ENCODE results near the gene MAP4K1. TPM values are rescaled to one million over a fixed set of nuclear protein-coding genes. Genes with fewer than 3 reads are reported as not detected.

Gene MAP4K1
- total RNA-seq, 1 donor from 2014 or later = 2.1 TPM

GRCh38 chr19:38650911-38651584 lies 33.3 kb upstream of the MAP4K1 start:
- Mint-ChIP-seq H3K27ac (ENCODE audit: unreplicated experiment) (peak overlapping the region; percentile 99), H3K27me3 (ENCODE audit: unreplicated experiment) (no peaks in the 10 kb centered on the region), H3K4me1 (ENCODE audit: unreplicated experiment) (peaks cover 78% of the 10 kb centered on the region), H3K4me3 (ENCODE audit: unreplicated experiment) (peak overlapping the region; percentile 98), H3K9me3 (ENCODE audit: unreplicated experiment) (no peaks in the 10 kb centered on the region), H3K36me3 (ENCODE audit: unreplicated experiment) (peaks cover 4% of the 10 kb centered on the region)
- DNase-seq (ENCODE audit: extremely low spot score, unreplicated experiment) = no peak
- TF ChIP-seq CTCF (IDR thresholded peaks at IDR 0.05) = no peak

- no peaks in the 10 kb centered on the region for H3K27me3 Mint-ChIP-seq (ENCODE audit: unreplicated experiment)
- peaks cover 4% of the 10 kb centered on the region for H3K36me3 Mint-ChIP-seq (ENCODE audit: unreplicated experiment)
- peaks cover 70% of the 10 kb centered on the region for H3K4me1 Mint-ChIP-seq (ENCODE audit: unreplicated experiment)
- no peak for DNase-seq (ENCODE audit: extremely low spot score, unreplicated experiment)
- no peak for TF ChIP-seq CTCF (IDR thresholded peaks at IDR 0.05)
- peak overlapping the region; percentile 98 for H3K4me3 Mint-ChIP-seq (ENCODE audit: unreplicated experiment)
- peak overlapping the region; percentile 99 for H3K27ac Mint-ChIP-seq (ENCODE audit: unreplicated experiment)
- H3K9me3 Mint-ChIP-seq (ENCODE audit: unreplicated experiment) = no peaks in the 10 kb centered on the region
Measured at GRCh38 chr19:38650172-38650775, 32.5 kb upstream of the MAP4K1 start.

- Mint-ChIP-seq H3K27me3 (ENCODE audit: unreplicated experiment) (no peaks in the 10 kb centered on the region), H3K4me1 (ENCODE audit: unreplicated experiment) (peaks cover 63% of the 10 kb centered on the region), H3K27ac (ENCODE audit: unreplicated experiment) (peak overlapping the region; percentile 99), H3K9me3 (ENCODE audit: unreplicated experiment) (no peaks in the 10 kb centered on the region), H3K4me3 (ENCODE audit: unreplicated experiment) (peak overlapping the region; percentile 98), H3K36me3 (ENCODE audit: unreplicated experiment) (peaks cover 4% of the 10 kb centered on the region)
- DNase-seq (ENCODE audit: extremely low spot score, unreplicated experiment) = no peak
- no peak for TF ChIP-seq CTCF (IDR thresholded peaks at IDR 0.05)
Measured at GRCh38 chr19:38649305-38650171, 31.8 kb upstream of the MAP4K1 start.

- no peak for DNase-seq (ENCODE audit: extremely low spot score, unreplicated experiment)
- Mint-ChIP-seq H3K4me3 (ENCODE audit: unreplicated experiment) (peak overlapping the region; percentile 98), H3K4me1 (ENCODE audit: unreplicated experiment) (peaks cover 56% of the 10 kb centered on the region)
Measured at GRCh38 chr19:38648769-38649304, 31.1 kb upstream of the MAP4K1 start.

More at GRCh38 chr19:38648769-38649304, 31.1 kb upstream of the MAP4K1 start:
- no peaks in the 10 kb centered on the region for H3K27me3 Mint-ChIP-seq (ENCODE audit: unreplicated experiment)
- H3K36me3 Mint-ChIP-seq (ENCODE audit: unreplicated experiment) = peaks cover 4% of the 10 kb centered on the region
- peak overlapping the region; percentile 99 for H3K27ac Mint-ChIP-seq (ENCODE audit: unreplicated experiment)
- no peaks in the 10 kb centered on the region for H3K9me3 Mint-ChIP-seq (ENCODE audit: unreplicated experiment)
- TF ChIP-seq CTCF (IDR thresholded peaks at IDR 0.05) = no peak

All from osteocyte (in vitro differentiated cells).